Measurements from ENCODE around the gene FEN1. TPM values are rescaled to one million over a fixed set of nuclear protein-coding genes. Genes with fewer than 3 reads are reported as not detected.
A peak's percentile ranks its signal among the peaks of the same experiment; 100 is the strongest.

The FEN1 gene
- total RNA-seq, 1 donor from 2014 or later = 130 TPM

DNA sequence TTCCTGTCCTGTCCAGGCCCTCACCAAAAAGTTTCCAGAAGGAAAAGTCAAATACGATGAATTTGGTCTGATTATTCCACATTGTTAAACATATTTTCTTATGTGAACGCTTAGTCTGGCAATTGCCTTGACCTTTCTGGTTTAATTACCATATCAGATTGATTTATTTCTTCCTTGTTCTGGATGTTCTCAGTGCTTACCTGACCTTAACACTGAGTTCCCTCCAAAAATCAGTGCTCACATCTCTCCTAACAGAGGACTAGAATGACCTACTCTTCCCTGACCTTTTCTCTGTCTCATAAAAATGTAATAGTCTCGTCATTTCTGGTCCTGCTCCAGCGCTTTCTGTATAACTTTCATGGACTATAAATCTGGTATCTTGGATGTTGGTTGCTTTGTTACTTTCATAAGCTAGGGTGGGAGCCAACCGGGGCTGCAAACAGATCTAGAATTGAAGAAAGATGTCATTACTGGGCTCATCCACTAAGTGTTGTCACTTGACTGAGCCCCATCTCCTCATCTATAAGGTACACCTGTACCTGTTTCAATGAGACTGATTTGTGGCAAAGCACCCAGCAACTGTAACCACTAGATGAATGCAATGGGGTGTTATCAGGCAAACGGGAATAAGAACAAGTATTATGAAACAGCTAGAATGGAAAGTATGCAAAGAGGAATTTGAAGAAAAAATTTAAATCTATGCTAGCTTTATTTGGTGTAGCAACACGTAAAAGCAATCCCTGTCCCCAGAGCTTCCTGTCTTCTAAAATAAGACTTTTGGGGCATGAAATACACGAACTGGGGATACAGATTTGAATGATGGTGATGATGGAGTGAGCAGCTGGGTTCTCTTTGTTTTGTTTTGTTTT, 37.8 kb downstream of the FEN1 start:
- intact Hi-C loops (cut with micrococcal nuclease) = loop anchor here (5.0 kb wide), 1 partner anchor 142 kb away; no protein-coding TSS in a partner anchor
- Mint-ChIP-seq H3K4me1 (ENCODE audit: low read depth) (peaks cover 65% of the 10 kb centered on the region), H3K27me3 (ENCODE audit: low read depth) (no peaks in the 10 kb centered on the region), H3K27ac (peak overlapping the region; percentile 86), H3K9me3 (no peaks in the 10 kb centered on the region), H3K36me3 (ENCODE audit: low read depth) (peaks cover 60% of the 10 kb centered on the region), H3K4me3 (ENCODE audit: low read depth) (peak overlapping the region; percentile 97)
- no peak for DNase-seq (ENCODE audit: low spot score)

DNA sequence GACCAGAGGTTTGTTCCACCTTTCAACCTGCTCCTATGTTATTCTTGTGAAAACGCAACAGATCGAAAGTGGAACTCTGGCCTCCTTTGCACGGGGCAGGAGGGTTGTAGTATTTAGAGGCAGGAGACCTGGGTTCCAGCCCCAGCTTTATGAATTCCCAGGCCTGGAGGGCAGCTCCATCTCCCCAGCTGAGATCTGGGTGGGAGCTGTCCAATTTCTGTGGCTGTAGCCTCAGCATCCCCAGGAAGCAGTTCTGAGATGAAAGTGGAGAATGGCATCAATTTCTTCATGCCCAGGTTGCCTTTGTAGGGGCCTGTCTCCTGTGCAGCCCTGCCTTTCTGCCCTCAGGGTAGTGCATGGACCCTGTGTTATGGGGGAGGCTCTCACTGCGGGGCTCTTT, 39.5 kb downstream of the FEN1 start:
- peak overlapping the region; percentile 99 for H3K27ac Mint-ChIP-seq
- H3K4me3 Mint-ChIP-seq (ENCODE audit: low read depth) = peak overlapping the region; percentile 97
- intact Hi-C loops (cut with micrococcal nuclease) = loop anchor here (5.0 kb wide), 1 partner anchor 140 kb away; no protein-coding TSS in a partner anchor
- H3K36me3 Mint-ChIP-seq (ENCODE audit: low read depth) = peaks cover 60% of the 10 kb centered on the region
- H3K4me1 Mint-ChIP-seq (ENCODE audit: low read depth) = peaks cover 58% of the 10 kb centered on the region
- no peak for DNase-seq (ENCODE audit: low spot score)
- H3K27me3 Mint-ChIP-seq (ENCODE audit: low read depth) = no peaks in the 10 kb centered on the region
- no peaks in the 10 kb centered on the region for H3K9me3 Mint-ChIP-seq

DNA sequence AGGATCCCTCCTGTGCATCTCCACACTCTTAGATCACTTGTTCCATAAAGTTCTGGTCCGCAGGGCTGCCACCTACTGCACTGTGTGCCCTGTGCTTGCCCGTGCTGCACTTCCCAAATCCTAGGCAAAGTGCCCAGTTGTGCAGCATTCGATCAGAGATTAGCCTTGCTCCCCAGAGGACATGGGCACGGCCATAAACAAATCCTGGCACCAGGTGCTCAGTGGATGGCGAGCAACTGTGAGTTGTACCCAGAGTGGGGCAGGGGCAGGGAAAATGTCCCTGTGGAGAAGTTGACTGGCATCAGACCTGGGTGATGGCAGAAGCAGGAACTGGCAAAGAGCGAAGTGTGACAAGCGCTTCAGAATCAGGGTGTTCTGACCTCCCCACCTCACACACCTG, 40.0 kb downstream of the FEN1 start:
- peaks cover 58% of the 10 kb centered on the region for H3K4me1 Mint-ChIP-seq (ENCODE audit: low read depth)

DNA sequence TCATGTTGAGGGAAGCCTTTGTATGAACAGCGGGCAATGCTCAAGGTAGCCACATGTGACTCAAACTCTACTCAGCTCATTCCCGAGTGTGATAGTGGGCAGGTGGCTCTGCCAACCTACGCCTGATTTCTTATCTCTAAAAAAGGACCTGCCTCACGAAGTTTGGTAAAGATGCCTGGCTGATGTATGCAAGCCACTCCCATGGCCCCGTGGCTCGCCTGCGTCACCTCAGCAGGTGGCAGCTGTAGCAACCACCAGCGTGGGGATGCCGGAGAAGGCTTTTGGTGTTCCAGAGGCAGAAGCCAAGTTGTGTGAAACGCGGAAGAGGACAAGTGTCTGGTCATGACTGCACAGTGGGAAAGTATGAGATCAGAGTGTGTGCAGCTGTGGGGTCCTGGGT, 40.8 kb downstream of the FEN1 start:
- Mint-ChIP-seq H3K4me1 (ENCODE audit: low read depth) (peaks cover 58% of the 10 kb centered on the region), H3K4me3 (ENCODE audit: low read depth) (peak overlapping the region; percentile 78), H3K27me3 (ENCODE audit: low read depth) (no peaks in the 10 kb centered on the region), H3K36me3 (ENCODE audit: low read depth) (peaks cover 68% of the 10 kb centered on the region), H3K27ac (peak overlapping the region; percentile 99), H3K9me3 (no peaks in the 10 kb centered on the region)
- peak; percentile 28 for DNase-seq (ENCODE audit: low spot score)
- intact Hi-C loops (cut with micrococcal nuclease) = loop anchor here (5.0 kb wide), 1 partner anchor 139 kb away; no protein-coding TSS in a partner anchor

More for the DNA sequence above, 40.0 kb downstream of the FEN1 start:
- Mint-ChIP-seq H3K4me3 (ENCODE audit: low read depth) (peak overlapping the region; percentile 78), H3K36me3 (ENCODE audit: low read depth) (peaks cover 64% of the 10 kb centered on the region), H3K27me3 (ENCODE audit: low read depth) (no peaks in the 10 kb centered on the region), H3K9me3 (no peaks in the 10 kb centered on the region), H3K27ac (peak overlapping the region; percentile 99)
- DNase-seq (ENCODE audit: low spot score) = no peak
- intact Hi-C loops (cut with micrococcal nuclease) = loop anchor here (5.0 kb wide), 1 partner anchor 140 kb away; no protein-coding TSS in a partner anchor

DNA sequence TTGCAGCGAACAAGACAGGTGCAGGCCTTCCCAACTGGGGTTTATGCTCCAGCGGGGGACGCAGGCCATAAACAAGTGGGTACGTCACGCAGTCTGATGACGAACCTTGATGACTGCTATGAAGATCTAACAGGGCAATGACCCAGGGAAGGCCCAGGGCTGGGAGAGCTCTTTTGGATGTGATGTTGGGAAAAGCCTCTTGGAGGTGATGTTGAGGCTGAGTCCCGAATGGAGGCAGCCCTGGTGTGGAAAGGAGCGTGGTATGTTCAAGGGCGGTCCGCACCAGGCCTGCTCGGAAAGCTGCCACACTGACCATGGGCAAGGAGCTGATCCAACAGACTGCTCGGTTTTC, 41.2 kb downstream of the FEN1 start:
- DNase-seq (ENCODE audit: low spot score) = no peak
- Mint-ChIP-seq H3K9me3 (no peaks in the 10 kb centered on the region), H3K4me3 (ENCODE audit: low read depth) (peak overlapping the region; percentile 78), H3K4me1 (ENCODE audit: low read depth) (peaks cover 58% of the 10 kb centered on the region), H3K27me3 (ENCODE audit: low read depth) (no peaks in the 10 kb centered on the region), H3K36me3 (ENCODE audit: low read depth) (peaks cover 73% of the 10 kb centered on the region), H3K27ac (peak overlapping the region; percentile 99)
- intact Hi-C loops (cut with micrococcal nuclease) = loop anchor here (1.0 to 5.0 kb wide), 4 partner anchors 19 to 138 kb away; partner anchors contain the start of genes FEN1 and TMEM258

DNA sequence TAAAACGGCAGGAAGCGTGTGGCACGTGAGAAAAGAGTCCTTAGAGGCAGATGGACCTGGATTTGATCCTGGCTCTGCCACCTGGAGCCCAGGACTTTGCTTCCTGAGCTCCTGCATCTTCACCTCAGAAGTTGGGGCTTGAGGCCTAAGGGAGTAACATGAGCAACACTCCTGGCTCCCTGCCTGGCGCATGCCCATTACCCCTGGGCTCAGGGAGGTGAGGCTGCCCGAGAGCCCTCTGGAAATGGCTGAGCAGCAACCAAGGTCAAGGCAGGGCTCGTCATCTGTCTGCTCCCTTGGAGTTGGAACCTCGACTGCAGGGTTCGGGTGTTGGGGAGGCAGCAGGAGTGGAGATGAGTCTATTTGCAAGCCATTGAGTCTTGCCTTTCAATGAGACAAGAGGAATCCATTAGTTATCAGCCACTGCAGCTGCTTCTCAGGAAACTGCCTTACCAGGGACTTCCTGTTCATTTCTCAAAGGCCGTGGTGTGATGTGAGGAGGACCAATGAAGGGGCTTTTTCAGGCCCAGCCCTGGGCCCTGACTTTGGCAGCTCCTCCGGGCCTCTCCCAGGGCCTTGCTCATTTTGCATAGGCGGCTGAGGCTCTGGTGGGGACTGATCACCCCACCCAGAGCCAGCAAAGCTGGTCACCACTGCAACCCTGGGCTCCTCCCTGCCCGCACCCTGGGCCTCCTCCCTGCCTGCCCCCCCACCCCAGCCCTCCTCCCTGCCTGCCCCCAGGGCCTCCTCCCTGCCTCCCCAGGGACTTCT, 41.8 kb downstream of the FEN1 start:
- peaks cover 74% of the 10 kb centered on the region for H3K36me3 Mint-ChIP-seq (ENCODE audit: low read depth)
- H3K4me1 Mint-ChIP-seq (ENCODE audit: low read depth) = peaks cover 56% of the 10 kb centered on the region
- no peaks in the 10 kb centered on the region for H3K9me3 Mint-ChIP-seq
- H3K27me3 Mint-ChIP-seq (ENCODE audit: low read depth) = no peaks in the 10 kb centered on the region
- DNase-seq (ENCODE audit: low spot score) = peak; percentile 77
- peak overlapping the region; percentile 99 for H3K27ac Mint-ChIP-seq
- intact Hi-C loops (cut with micrococcal nuclease) = loop anchor here (1.0 to 5.0 kb wide), 4 partner anchors 19 to 138 kb away; partner anchors contain the start of genes FEN1 and TMEM258
- peak overlapping the region; percentile 78 for H3K4me3 Mint-ChIP-seq (ENCODE audit: low read depth)

DNA sequence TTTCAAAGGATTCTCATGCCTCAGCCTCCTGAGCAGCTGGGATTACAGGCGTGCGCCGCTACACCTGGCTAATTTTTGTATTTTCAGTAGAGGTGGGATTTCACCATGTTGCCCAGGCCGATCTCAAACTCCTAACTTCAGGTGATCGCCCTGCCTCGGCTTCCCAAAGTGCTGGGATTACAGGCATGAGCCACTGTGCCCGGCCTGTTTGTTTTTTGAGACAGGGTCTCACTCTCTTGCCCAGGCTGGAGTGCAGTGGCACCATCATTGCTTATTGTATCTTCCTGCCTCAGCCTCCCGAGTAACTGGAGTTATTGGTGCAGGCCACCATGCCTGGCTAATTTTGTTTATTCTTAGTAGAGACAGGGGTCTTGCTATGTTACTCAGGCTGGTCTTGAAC, 43.5 kb downstream of the FEN1 start:
- no peaks in the 10 kb centered on the region for H3K9me3 Mint-ChIP-seq
- H3K36me3 Mint-ChIP-seq (ENCODE audit: low read depth) = peaks cover 78% of the 10 kb centered on the region

DNA sequence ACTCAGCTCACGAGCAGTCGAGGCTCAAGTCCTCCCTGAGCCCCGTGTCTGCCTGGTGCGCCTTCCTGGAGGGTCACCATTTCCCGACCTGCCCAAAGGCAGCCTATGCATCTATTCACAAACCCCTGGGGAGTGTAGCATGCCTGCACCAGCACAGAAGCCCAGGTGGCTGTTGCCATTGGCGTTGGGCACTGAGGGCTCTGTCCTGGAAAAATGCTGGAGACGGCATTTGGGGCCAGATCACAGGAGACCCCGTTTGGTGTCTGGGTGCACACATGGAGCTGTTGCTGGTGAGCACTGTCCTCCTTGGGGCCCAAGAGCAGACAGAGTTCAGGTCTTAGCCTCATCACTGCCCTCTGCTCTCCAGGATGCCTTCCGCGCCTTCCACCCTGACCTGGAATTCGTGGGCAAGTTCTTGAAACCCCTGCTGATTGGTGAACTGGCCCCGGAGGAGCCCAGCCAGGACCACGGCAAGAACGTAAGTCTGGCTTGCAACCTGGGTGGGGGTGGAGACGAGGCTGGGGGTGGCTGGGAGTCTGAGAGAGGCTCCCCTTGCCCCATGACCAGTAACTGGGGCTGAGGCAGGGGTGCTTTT, 44.8 kb downstream of the FEN1 start:
- Mint-ChIP-seq H3K4me3 (ENCODE audit: low read depth) (no peak overlapping the region), H3K9me3 (no peaks in the 10 kb centered on the region), H3K27me3 (ENCODE audit: low read depth) (no peaks in the 10 kb centered on the region), H3K27ac (peak overlapping the region; percentile 12), H3K36me3 (ENCODE audit: low read depth) (peaks cover 81% of the 10 kb centered on the region), H3K4me1 (ENCODE audit: low read depth) (peaks cover 35% of the 10 kb centered on the region)
- intact Hi-C loops (cut with micrococcal nuclease) = no loop called here
- DNase-seq (ENCODE audit: low spot score) = no peak

More for the DNA sequence above, 43.5 kb downstream of the FEN1 start:
- DNase-seq (ENCODE audit: low spot score) = no peak
- H3K4me3 Mint-ChIP-seq (ENCODE audit: low read depth) = no peak overlapping the region
- peaks cover 47% of the 10 kb centered on the region for H3K4me1 Mint-ChIP-seq (ENCODE audit: low read depth)
- intact Hi-C loops (cut with micrococcal nuclease) = no loop called here
- no peaks in the 10 kb centered on the region for H3K27me3 Mint-ChIP-seq (ENCODE audit: low read depth)
- H3K27ac Mint-ChIP-seq = peak overlapping the region; percentile 95

DNA sequence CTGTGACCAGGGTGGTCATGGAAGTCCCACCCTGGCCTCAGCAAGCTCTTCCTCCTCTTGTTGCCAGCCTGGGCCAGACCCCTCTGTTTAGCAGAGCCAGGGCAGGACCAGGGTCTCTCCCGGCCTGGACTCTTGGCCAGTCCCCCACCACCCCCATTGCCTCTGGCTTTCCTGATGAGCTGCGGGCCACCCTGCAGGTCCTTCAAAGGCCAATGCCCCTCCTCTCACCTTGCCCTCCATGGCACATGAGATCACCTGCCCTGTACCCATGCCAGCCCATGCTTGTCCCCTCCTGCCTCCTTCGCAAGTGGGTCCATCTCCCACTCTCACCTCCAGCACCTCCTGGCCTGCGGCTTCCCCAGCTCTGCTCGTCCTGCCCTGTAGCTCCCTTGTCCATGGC, 45.8 kb downstream of the FEN1 start:
- DNase-seq (ENCODE audit: low spot score) = no peak
- Mint-ChIP-seq H3K4me1 (ENCODE audit: low read depth) (peaks cover 25% of the 10 kb centered on the region), H3K36me3 (ENCODE audit: low read depth) (peaks cover 83% of the 10 kb centered on the region), H3K9me3 (no peaks in the 10 kb centered on the region), H3K4me3 (ENCODE audit: low read depth) (no peak overlapping the region), H3K27me3 (ENCODE audit: low read depth) (no peaks in the 10 kb centered on the region), H3K27ac (peak overlapping the region; percentile 70)
- intact Hi-C loops (cut with micrococcal nuclease) = no loop called here

DNA sequence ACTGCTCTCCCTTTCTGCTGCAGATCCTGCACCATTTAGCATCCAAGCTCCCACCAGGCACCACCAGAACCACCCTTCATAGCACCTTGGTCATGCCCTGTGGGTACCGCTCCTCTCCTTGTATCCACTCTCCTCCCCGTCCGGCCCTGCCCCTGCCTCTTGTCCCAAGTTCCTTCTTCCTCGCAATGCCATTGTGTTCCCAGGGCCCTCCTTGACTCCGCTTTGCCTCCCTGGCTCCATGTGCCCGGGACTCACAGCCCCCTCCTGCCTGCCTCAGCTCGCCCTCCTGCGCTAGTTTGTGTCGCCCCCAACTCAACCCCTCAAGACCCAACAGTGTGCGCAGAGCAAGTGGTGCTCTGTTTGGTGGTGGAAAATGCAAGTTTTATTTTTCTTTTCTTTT, 46.2 kb downstream of the FEN1 start:
- no peaks in the 10 kb centered on the region for H3K27me3 Mint-ChIP-seq (ENCODE audit: low read depth)
- peak overlapping the region; percentile 70 for H3K27ac Mint-ChIP-seq
- H3K4me3 Mint-ChIP-seq (ENCODE audit: low read depth) = no peak overlapping the region
- peaks cover 21% of the 10 kb centered on the region for H3K4me1 Mint-ChIP-seq (ENCODE audit: low read depth)
- DNase-seq (ENCODE audit: low spot score) = no peak
- no peaks in the 10 kb centered on the region for H3K9me3 Mint-ChIP-seq
- peaks cover 78% of the 10 kb centered on the region for H3K36me3 Mint-ChIP-seq (ENCODE audit: low read depth)
- intact Hi-C loops (cut with micrococcal nuclease) = no loop called here

DNA sequence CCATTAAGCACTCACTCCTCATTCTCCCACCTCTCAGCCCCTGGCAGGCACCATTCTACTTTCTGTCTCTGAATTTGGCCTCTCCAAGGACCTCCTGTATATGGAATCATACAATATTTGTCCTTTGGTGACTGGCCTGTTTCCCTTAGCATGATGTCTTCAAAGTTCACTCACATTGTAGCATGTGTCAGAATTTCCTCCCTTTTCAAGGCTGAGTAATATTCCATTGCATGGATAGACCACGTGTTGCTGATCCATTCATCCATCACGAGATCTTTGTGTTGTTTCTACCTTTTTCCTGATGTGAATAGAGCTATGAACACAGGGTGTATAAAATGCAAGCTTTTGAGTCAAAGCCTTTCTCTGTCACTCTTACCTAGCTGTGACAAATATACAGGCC, 47.0 kb downstream of the FEN1 start:
- intact Hi-C loops (cut with micrococcal nuclease) = no loop called here
- Mint-ChIP-seq H3K4me1 (ENCODE audit: low read depth) (peaks cover 16% of the 10 kb centered on the region), H3K36me3 (ENCODE audit: low read depth) (peaks cover 76% of the 10 kb centered on the region), H3K4me3 (ENCODE audit: low read depth) (no peak overlapping the region), H3K27me3 (ENCODE audit: low read depth) (no peaks in the 10 kb centered on the region), H3K27ac (peak overlapping the region; percentile 29), H3K9me3 (no peaks in the 10 kb centered on the region)
- DNase-seq (ENCODE audit: low spot score) = no peak

DNA sequence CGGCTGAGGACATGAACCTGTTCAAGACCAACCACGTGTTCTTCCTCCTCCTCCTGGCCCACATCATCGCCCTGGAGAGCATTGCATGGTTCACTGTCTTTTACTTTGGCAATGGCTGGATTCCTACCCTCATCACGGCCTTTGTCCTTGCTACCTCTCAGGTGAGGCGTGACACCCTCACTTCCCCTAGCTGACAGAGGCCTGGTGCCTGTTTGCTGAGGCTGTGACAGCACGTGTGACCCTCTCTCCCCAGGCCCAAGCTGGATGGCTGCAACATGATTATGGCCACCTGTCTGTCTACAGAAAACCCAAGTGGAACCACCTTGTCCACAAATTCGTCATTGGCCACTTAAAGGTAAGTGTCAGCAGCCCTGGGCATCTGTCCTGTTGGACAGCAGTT, 47.7 kb downstream of the FEN1 start:
- Mint-ChIP-seq H3K27me3 (ENCODE audit: low read depth) (no peaks in the 10 kb centered on the region), H3K36me3 (ENCODE audit: low read depth) (peaks cover 78% of the 10 kb centered on the region), H3K9me3 (no peaks in the 10 kb centered on the region), H3K4me3 (ENCODE audit: low read depth) (no peak overlapping the region), H3K27ac (no peak overlapping the region), H3K4me1 (ENCODE audit: low read depth) (peaks cover 12% of the 10 kb centered on the region)
- intact Hi-C loops (cut with micrococcal nuclease) = no loop called here
- no peak for DNase-seq (ENCODE audit: low spot score)

All from activated T-helper 2 cell treated with anti-CD3 and anti-CD28 coated beads, Interferon-gamma antibody, Interleukin-2, Interleukin-4, amounts not matched to agents 10 μg/mL and 5 μg/mL and 100 μg/mL, durations not matched to agents 14 hours and 24 hours and 36 hours (primary cell).